GM19455 (cell line): ENCODE measurements around the gene SMARCD2.

Experiments
- ATAC-seq: cut with Tn5 transposase; IDR thresholded peaks from one replicate; pipeline ENCODE4 v1.9.1; 2021; ENCODE audit not compliant: unreplicated experiment

The SMARCD2 gene

GRCh38 chr17:63833026-63833740 is 9.3 kb downstream of the SMARCD2 start:
- ATAC-seq, result no peak

GRCh38 chr17:63832455-63832854 is 10.0 kb downstream of the SMARCD2 start:
- ATAC-seq, result no peak

GRCh38 chr17:63832014-63832413 is 10.5 kb downstream of the SMARCD2 start:
- no peak for ATAC-seq

- no peak for ATAC-seq
These were observed 11.0 kb downstream of the SMARCD2 start for GRCh38 chr17:63831505-63831904.

- no peak for ATAC-seq
These were observed 11.5 kb downstream of the SMARCD2 start for GRCh38 chr17:63830904-63831491.

GRCh38 chr17:63830278-63830677 is 12.2 kb downstream of the SMARCD2 start:
- no peak for ATAC-seq

GRCh38 chr17:63828936-63829335 is 13.5 kb downstream of the SMARCD2 start:
- ATAC-seq, result no peak

- ATAC-seq, result no peak
These were observed 14.7 kb downstream of the SMARCD2 start for GRCh38 chr17:63827801-63828221.

GRCh38 chr17:63827002-63827800 is 15.3 kb downstream of the SMARCD2 start, which contains the start of the genes FTSJ3 and PSMC5:
Gene FTSJ3 (minus strand): TSS chr17:63827663. CDS start chr17:63826902, 761 bp downstream.
Gene PSMC5 (plus strand): TSS chr17:63827431. CDS start chr17:63827491, 60 bp downstream.
- peak; percentile 86 for ATAC-seq

GRCh38 chr17:63826468-63827001 is 15.9 kb downstream of the SMARCD2 start:
- no peak for ATAC-seq

GRCh38 chr17:63824362-63824761 is 18.1 kb downstream of the SMARCD2 start:
- no peak for ATAC-seq

- ATAC-seq, result no peak
These were observed 18.7 kb downstream of the SMARCD2 start for GRCh38 chr17:63823659-63824331.

GRCh38 chr17:63822537-63822936 is 19.9 kb downstream of the SMARCD2 start:
- ATAC-seq, result no peak

- ATAC-seq, result no peak
These were observed 20.7 kb downstream of the SMARCD2 start for GRCh38 chr17:63821804-63822203.

GRCh38 chr17:63820963-63821561 is 21.4 kb downstream of the SMARCD2 start:
- no peak for ATAC-seq

GRCh38 chr17:63819585-63820537 is 22.6 kb downstream of the SMARCD2 start:
- no peak for ATAC-seq

- no peak for ATAC-seq
These were observed 23.4 kb downstream of the SMARCD2 start for GRCh38 chr17:63819131-63819530.

- ATAC-seq, result no peak
These were observed 24.6 kb downstream of the SMARCD2 start for GRCh38 chr17:63817736-63818385.

GRCh38 chr17:63816669-63817068 is 25.8 kb downstream of the SMARCD2 start:
- ATAC-seq, result no peak
